ENCODE data around the gene CHDH.

Gene CHDH

GRCh38 chr3:53837331-53837730, 8.9 kb downstream of the CHDH start:
- Histone ChIP-seq H3K79me2 (ENCODE audit: insufficient read depth, low read length) (no peaks in the 10 kb centered on the region), H3K27me3 (ENCODE audit: insufficient read depth, low read length) (no peaks in the 10 kb centered on the region), H3K9me3 (ENCODE audit: low read length) (no peaks in the 10 kb centered on the region), H3K36me3 (ENCODE audit: insufficient read depth, low read length) (no peaks in the 10 kb centered on the region), H3F3A (ENCODE audit: insufficient read depth, low read length) (no peaks in the 10 kb centered on the region), H4K20me1 (ENCODE audit: insufficient read depth, low read length) (no peaks in the 10 kb centered on the region), H3K4me2 (ENCODE audit: low read length) (no peak overlapping the region), H3K9me2 (ENCODE audit: low read depth, low read length) (no peaks in the 10 kb centered on the region), H3K4me1 (ENCODE audit: insufficient read depth, low read length, severe bottlenecking) (no peaks in the 10 kb centered on the region), H3K9ac (ENCODE audit: low read length) (no peak overlapping the region), H3K27ac (ENCODE audit: low read depth, low read length, poor library complexity, severe bottlenecking) (no peak overlapping the region), H2AFZ (ENCODE audit: low read length) (no peak overlapping the region), H3K4me3 (ENCODE audit: low read depth, low read length, poor library complexity, severe bottlenecking) (no peak overlapping the region)
- no peak for TF ChIP-seq CTCF (IDR thresholded peaks at IDR 0.05; ENCODE audit: low read length)
- no peak for TF ChIP-seq EZH2 (IDR thresholded peaks at IDR 0.05; ENCODE audit: borderline replicate concordance, low read length)

GRCh38 chr3:53836084-53836872, 9.9 kb downstream of the CHDH start:
- no peak overlapping the region for H3K27ac ChIP-seq (ENCODE audit: low read depth, low read length, poor library complexity, severe bottlenecking)
- H3K27me3 ChIP-seq (ENCODE audit: insufficient read depth, low read length) = no peaks in the 10 kb centered on the region
- H3K79me2 ChIP-seq (ENCODE audit: insufficient read depth, low read length) = no peaks in the 10 kb centered on the region
- no peaks in the 10 kb centered on the region for H3K9me2 ChIP-seq (ENCODE audit: low read depth, low read length)
- H4K20me1 ChIP-seq (ENCODE audit: insufficient read depth, low read length) = no peaks in the 10 kb centered on the region
- no peak overlapping the region for H3K4me2 ChIP-seq (ENCODE audit: low read length)
- no peak overlapping the region for H2AFZ ChIP-seq (ENCODE audit: low read length)
- H3K4me3 ChIP-seq (ENCODE audit: low read depth, low read length, poor library complexity, severe bottlenecking) = no peak overlapping the region
- no peaks in the 10 kb centered on the region for H3K36me3 ChIP-seq (ENCODE audit: insufficient read depth, low read length)
- H3K9me3 ChIP-seq (ENCODE audit: low read length) = no peaks in the 10 kb centered on the region
- TF ChIP-seq EZH2 (IDR thresholded peaks at IDR 0.05; ENCODE audit: borderline replicate concordance, low read length) = no peak
- TF ChIP-seq CTCF (IDR thresholded peaks at IDR 0.05; ENCODE audit: low read length) = no peak
- no peaks in the 10 kb centered on the region for H3F3A ChIP-seq (ENCODE audit: insufficient read depth, low read length)
- H3K9ac ChIP-seq (ENCODE audit: low read length) = no peak overlapping the region
- H3K4me1 ChIP-seq (ENCODE audit: insufficient read depth, low read length, severe bottlenecking) = no peaks in the 10 kb centered on the region

- TF ChIP-seq EZH2 (IDR thresholded peaks at IDR 0.05; ENCODE audit: borderline replicate concordance, low read length) = no peak
- no peak for TF ChIP-seq CTCF (IDR thresholded peaks at IDR 0.05; ENCODE audit: low read length)
- Histone ChIP-seq H3K4me2 (ENCODE audit: low read length) (no peak overlapping the region), H3F3A (ENCODE audit: insufficient read depth, low read length) (no peaks in the 10 kb centered on the region), H2AFZ (ENCODE audit: low read length) (no peak overlapping the region), H3K9me2 (ENCODE audit: low read depth, low read length) (no peaks in the 10 kb centered on the region), H3K36me3 (ENCODE audit: insufficient read depth, low read length) (no peaks in the 10 kb centered on the region), H3K4me3 (ENCODE audit: low read depth, low read length, poor library complexity, severe bottlenecking) (no peak overlapping the region), H3K27ac (ENCODE audit: low read depth, low read length, poor library complexity, severe bottlenecking) (no peak overlapping the region), H3K9me3 (ENCODE audit: low read length) (no peaks in the 10 kb centered on the region), H3K27me3 (ENCODE audit: insufficient read depth, low read length) (no peaks in the 10 kb centered on the region), H3K4me1 (ENCODE audit: insufficient read depth, low read length, severe bottlenecking) (no peaks in the 10 kb centered on the region), H3K79me2 (ENCODE audit: insufficient read depth, low read length) (no peaks in the 10 kb centered on the region), H3K9ac (ENCODE audit: low read length) (no peak overlapping the region), H4K20me1 (ENCODE audit: insufficient read depth, low read length) (no peaks in the 10 kb centered on the region)
Observed at GRCh38 chr3:53835257-53835656, 11.0 kb downstream of the CHDH start.
